PC-9 (cell line): Measurements from ENCODE around the gene CACNA2D4. TPM values are rescaled to one million over a fixed set of nuclear protein-coding genes. Genes with fewer than 3 reads are reported as not detected.

Experiments used
- BruUV-seq: library from RNA; stranded (reverse); fragments of 400-500 nt; replicated peaks from 2 replicates; lab custom pipeline; 2021; lab: Mats Ljungman, UMichigan
- CTCF ChIA-PET: fragments of 300-600 bp; sonication (Branson Sonifier 250); formaldehyde crosslinking; loops from one replicate; lab custom pipeline; 2022; ENCODE audit warnings: antibody characterized with exemption; lab: Charles Lee
- POLR2A ChIA-PET: fragments of 300-600 bp; sonication (Branson Sonifier 250); formaldehyde crosslinking; loops from one replicate; lab custom pipeline; 2022; ENCODE audit warnings: antibody characterized with exemption; ENCODE audit not compliant: unreplicated experiment; lab: Charles Lee
- DNase-seq, 2 experiments: peaks; one replicate each; pipeline versions ENCODE4 v3.0.0 to v3.0.0-alpha.2; 2015 to 2022; ENCODE audit warnings: mixed read lengths in 1 of 2
- H2AFZ ChIP-seq: fragments of 200-600 bp; sonication (generic); 2 replicates; pipeline ENCODE4 v1.8.1; 2017; ENCODE audit warnings: antibody characterized with exemption
- H3F3A ChIP-seq: fragments of 200-600 bp; sonication (generic); 2 replicates; pipeline ENCODE4 v1.8.1; 2017; ENCODE audit warnings: antibody characterized with exemption, mild to moderate bottlenecking, low read depth; ENCODE audit not compliant: insufficient read depth
- H3K27ac ChIP-seq: fragments of 200-600 bp; sonication (generic); 2 replicates; pipeline ENCODE4 v1.6.1; 2016; ENCODE audit warnings: mixed run types
- H3K27me3 ChIP-seq: fragments of 200-600 bp; sonication (generic); 2 replicates; pipeline ENCODE4 v1.6.1; 2016; ENCODE audit warnings: low read depth, mixed run types; ENCODE audit not compliant: insufficient read depth
- H3K36me3 ChIP-seq: fragments of 200-600 bp; sonication (generic); 2 replicates; pipeline ENCODE4 v1.6.1; 2016; ENCODE audit warnings: low read depth, mixed run types
- H3K4me1 ChIP-seq: fragments of 200-600 bp; sonication (generic); replicated peaks from 2 replicates; pipeline ENCODE4 v1.6.1; 2016; ENCODE audit warnings: mixed run types; ENCODE audit not compliant: insufficient read depth
- H3K4me2 ChIP-seq: fragments of 200-600 bp; sonication (generic); 2 replicates; pipeline ENCODE4 v1.6.1; 2017; ENCODE audit warnings: mixed run types
- H3K4me3 ChIP-seq: fragments of 200-600 bp; sonication (generic); 2 replicates; pipeline ENCODE4 v1.6.1; 2016; ENCODE audit warnings: mixed run types
- H3K79me2 ChIP-seq: fragments of 200-600 bp; sonication (generic); 2 replicates; pipeline ENCODE4 v1.6.1; 2017; ENCODE audit warnings: low read depth, mixed run types
- H3K9me2 ChIP-seq: fragments of 200-600 bp; sonication (generic); 2 replicates; pipeline ENCODE4 v1.8.1; 2017; ENCODE audit warnings: mild to moderate bottlenecking; ENCODE audit not compliant: insufficient read depth
- H3K9me3 ChIP-seq: fragments of 200-600 bp; sonication (generic); 2 replicates; pipeline ENCODE4 v1.8.1; 2016; ENCODE audit warnings: low read depth; ENCODE audit not compliant: insufficient read depth
- H4K20me1 ChIP-seq: fragments of 200-600 bp; sonication (generic); 2 replicates; pipeline ENCODE4 v1.8.1; 2017; ENCODE audit not compliant: insufficient read depth
- CTCF ChIP-seq: fragments of 200-600 bp; sonication (generic); conservative IDR thresholded peaks from 2 replicates; pipeline ENCODE4 v1.6.1; 2017; ENCODE audit warnings: mixed run types, antibody characterized with exemption, mild to moderate bottlenecking, moderate library complexity
- EZH2 ChIP-seq: fragments of 200-600 bp; sonication (generic); IDR thresholded peaks from 2 replicates; pipeline ENCODE4 v1.8.0; 2017; ENCODE audit warnings: antibody characterized with exemption, low read depth
- intact Hi-C: fragments of 100-400 bp; cut with micrococcal nuclease; formaldehyde crosslinking; loops from one replicate; pipeline ENCODE4 v1.10.0; 2022; ENCODE audit not compliant: unreplicated experiment
- total RNA-seq: library from RNA; stranded (reverse); gene quantifications from 2 replicates; pipeline ENCODE4 v1.2.3, GENCODE V29; 2021

Gene CACNA2D4
- total RNA-seq, 1 experiment from 2014 or later, result not detected

- BruUV-seq, result no TSS peak
- peaks cover 23% of the 10 kb centered on the region for H3K9me3 ChIP-seq
- H3K27ac ChIP-seq, result no peak overlapping the region
- ChIA-PET CTCF (no interaction called here), POLR2A (no interaction called here)
- no peak for TF ChIP-seq EZH2
- no peak for TF ChIP-seq CTCF
- H3K9me2 ChIP-seq, result no peaks in the 10 kb centered on the region
- no peak overlapping the region for H2AFZ ChIP-seq
- peaks cover 66% of the 10 kb centered on the region for H3K79me2 ChIP-seq
- H3K36me3 ChIP-seq, result peaks cover 30% of the 10 kb centered on the region; the same call in 1 of the 2 replicates
- H3K27me3 ChIP-seq, result no peaks in the 10 kb centered on the region
- no peak overlapping the region for H3K4me3 ChIP-seq
- peaks cover 24% of the 10 kb centered on the region; the same call in 1 of the 2 replicates for H3F3A ChIP-seq
- no peaks in the 10 kb centered on the region; the same call in 1 of the 2 replicates for H4K20me1 ChIP-seq
- no peaks in the 10 kb centered on the region for H3K4me1 ChIP-seq
- H3K4me2 ChIP-seq, result no peak overlapping the region
- intact Hi-C loops, result no loop called here
- no peak for DNase-seq
Observed at GRCh38 chr12:1750300-1750699, 168.2 kb downstream of the CACNA2D4 start.

- intact Hi-C loops, result no loop called here
Observed at GRCh38 chr12:1749019-1749418, 169.4 kb downstream of the CACNA2D4 start.

GRCh38 chr12:1747609-1748008 is 170.8 kb downstream of the CACNA2D4 start:
- Histone ChIP-seq H3K27ac (no peak overlapping the region), H3K36me3 (peaks cover 29% of the 10 kb centered on the region; the same call in 1 of the 2 replicates), H3K4me2 (no peak overlapping the region), H3K4me3 (no peak overlapping the region), H3F3A (peaks cover 24% of the 10 kb centered on the region; the same call in 1 of the 2 replicates), H3K79me2 (peaks cover 70% of the 10 kb centered on the region), H3K9me2 (no peaks in the 10 kb centered on the region), H3K27me3 (no peaks in the 10 kb centered on the region), H2AFZ (no peak overlapping the region), H4K20me1 (no peaks in the 10 kb centered on the region; the same call in 1 of the 2 replicates), H3K9me3 (peaks cover 23% of the 10 kb centered on the region), H3K4me1 (no peaks in the 10 kb centered on the region)
- POLR2A ChIA-PET, result no interaction called here
- CTCF ChIA-PET, result no interaction called here
- DNase-seq, result peak in 1 of 2 experiments; percentile 29
- BruUV-seq, result no TSS peak
- TF ChIP-seq EZH2 (no peak), CTCF (no peak)
- intact Hi-C loops, result no loop called here

More at GRCh38 chr12:1749019-1749418, 169.4 kb downstream of the CACNA2D4 start:
- H3K4me1 ChIP-seq, result no peaks in the 10 kb centered on the region
- no peaks in the 10 kb centered on the region; the same call in 1 of the 2 replicates for H4K20me1 ChIP-seq
- H3K36me3 ChIP-seq, result peaks cover 34% of the 10 kb centered on the region; the same call in 1 of the 2 replicates
- ChIA-PET CTCF (no interaction called here), POLR2A (no interaction called here)
- peaks cover 23% of the 10 kb centered on the region for H3K9me3 ChIP-seq
- H3F3A ChIP-seq, result peaks cover 24% of the 10 kb centered on the region; the same call in 1 of the 2 replicates
- no peak overlapping the region for H3K4me2 ChIP-seq
- DNase-seq, result no peak
- peaks cover 66% of the 10 kb centered on the region for H3K79me2 ChIP-seq
- H3K27me3 ChIP-seq, result no peaks in the 10 kb centered on the region
- no peak overlapping the region for H3K27ac ChIP-seq
- no TSS peak for BruUV-seq
- no peak overlapping the region for H3K4me3 ChIP-seq
- no peaks in the 10 kb centered on the region for H3K9me2 ChIP-seq
- no peak overlapping the region for H2AFZ ChIP-seq
- no peak for TF ChIP-seq CTCF
- no peak for TF ChIP-seq EZH2
